A549 (cell line): Measurements from ENCODE around the gene BCOR.

Experiments used
- CHD2 ChIP-seq: fragments of 150-350 bp; IDR thresholded peaks from 2 replicates; pipeline ENCODE4 v1.6.1; 2014; ENCODE audit warnings: low read length; ENCODE audit not compliant: partially characterized antibody
- EP300 ChIP-seq, 2 experiments: fragments of >200 bp; sonication (Bioruptor Twin); formaldehyde crosslinking; IDR thresholded peaks; 2 replicates in 1 of 2; 3 replicates in 1 of 2; pipeline ENCODE4 v1.6.1; 2016 to 2017
- HMGXB4 ChIP-seq: fragments of 250-450 bp; sonication (Bioruptor Pico); IDR thresholded peaks from 2 replicates; pipeline ENCODE4 v1.5.0; 2021; ENCODE audit warnings: mild to moderate bottlenecking, moderate library complexity, borderline replicate concordance
- MAX ChIP-seq: IDR thresholded peaks from 2 replicates; pipeline ENCODE4 v1.6.1; 2012
- POLR2A ChIP-seq: IDR thresholded peaks from 2 replicates; pipeline ENCODE4 v1.6.1; 2012; ENCODE audit warnings: mild to moderate bottlenecking, low read length
- RAD21 ChIP-seq, 2 experiments: fragments of >200 bp in 1 of 2; sonication (Bioruptor Twin) in 1 of 2; formaldehyde crosslinking in 1 of 2; IDR thresholded peaks in 1 of 2; conservative IDR thresholded peaks in 1 of 2; 2 replicates in 1 of 2; 3 replicates in 1 of 2; pipeline ENCODE4 v1.6.1; 2012 to 2018; ENCODE audit warnings: inconsistent platforms in 1 of 2
- REST ChIP-seq: fragments of 200-600 bp; sonication (generic); IDR thresholded peaks from 2 replicates; pipeline ENCODE4 v1.6.1; 2016; ENCODE audit warnings: antibody characterized with exemption, mild to moderate bottlenecking, moderate library complexity
- TF ChIP-seq, protein P1 (sequence below): fragments of >200 bp; sonication (Bioruptor Twin); formaldehyde crosslinking; IDR thresholded peaks from 3 replicates; pipeline ENCODE4 v1.5.1; 2016

DNA sequence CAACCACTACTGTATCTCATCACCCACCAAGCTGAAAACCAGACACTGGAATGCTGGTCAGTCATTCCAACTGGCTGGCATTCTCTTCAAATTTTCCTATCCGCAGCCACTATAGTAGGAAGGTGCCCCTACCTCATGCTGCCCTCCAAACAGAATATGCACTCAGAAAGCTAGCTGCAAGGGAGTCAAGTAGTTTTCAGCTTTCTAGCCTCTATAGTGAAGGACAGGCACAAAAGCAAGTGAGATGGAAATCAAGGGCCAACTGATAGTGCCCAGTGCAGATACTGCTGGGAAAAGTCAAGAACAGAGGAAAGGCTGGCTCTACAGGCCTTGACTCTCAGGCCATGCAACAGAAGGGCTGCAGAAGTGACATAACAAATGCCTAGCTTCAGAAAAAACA, 47.2 kb downstream of the BCOR start:
- TF ChIP-seq EP300 (IDR thresholded peaks at IDR 0.05) (no peak), CHD2 (no peak), POLR2A (no peak), MAX (no peak), REST (no peak), RAD21 (conservative IDR thresholded peaks at IDR 0.05 in 1 of 2, IDR thresholded peaks at IDR 0.05 in 1 of 2) (no peak), HMGXB4 (CRISPR knock-in tag) (no peak)
- TF ChIP-seq, protein P1, sequence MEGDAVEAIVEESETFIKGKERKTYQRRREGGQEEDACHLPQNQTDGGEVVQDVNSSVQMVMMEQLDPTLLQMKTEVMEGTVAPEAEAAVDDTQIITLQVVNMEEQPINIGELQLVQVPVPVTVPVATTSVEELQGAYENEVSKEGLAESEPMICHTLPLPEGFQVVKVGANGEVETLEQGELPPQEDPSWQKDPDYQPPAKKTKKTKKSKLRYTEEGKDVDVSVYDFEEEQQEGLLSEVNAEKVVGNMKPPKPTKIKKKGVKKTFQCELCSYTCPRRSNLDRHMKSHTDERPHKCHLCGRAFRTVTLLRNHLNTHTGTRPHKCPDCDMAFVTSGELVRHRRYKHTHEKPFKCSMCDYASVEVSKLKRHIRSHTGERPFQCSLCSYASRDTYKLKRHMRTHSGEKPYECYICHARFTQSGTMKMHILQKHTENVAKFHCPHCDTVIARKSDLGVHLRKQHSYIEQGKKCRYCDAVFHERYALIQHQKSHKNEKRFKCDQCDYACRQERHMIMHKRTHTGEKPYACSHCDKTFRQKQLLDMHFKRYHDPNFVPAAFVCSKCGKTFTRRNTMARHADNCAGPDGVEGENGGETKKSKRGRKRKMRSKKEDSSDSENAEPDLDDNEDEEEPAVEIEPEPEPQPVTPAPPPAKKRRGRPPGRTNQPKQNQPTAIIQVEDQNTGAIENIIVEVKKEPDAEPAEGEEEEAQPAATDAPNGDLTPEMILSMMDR = no peak
